GM12892 (cell line): ENCODE results near the gene HMCN1.

Source experiments
- POLR2A ChIP-seq: IDR thresholded peaks from 2 replicates; pipeline ENCODE4 v1.6.1; 2011; ENCODE audit warnings: low read depth, low read length, control low read depth
- POLR2AphosphoS5 ChIP-seq: IDR thresholded peaks from 2 replicates; pipeline ENCODE4 v1.6.1; 2011; ENCODE audit warnings: low read depth, low read length, control low read depth
- TAF1 ChIP-seq: IDR thresholded peaks from 2 replicates; pipeline ENCODE4 v1.6.1; 2011; ENCODE audit warnings: low read depth, mild to moderate bottlenecking, control low read depth, low read length, borderline replicate concordance

GRCh38 chr1:185862235-185862634 is 128.0 kb downstream of the HMCN1 start:
- TF ChIP-seq POLR2A: no peak
- TF ChIP-seq TAF1: no peak
- TF ChIP-seq POLR2AphosphoS5: no peak
